Heart left ventricle (tissue), 16 donors: ENCODE measurements around the gene RAF1. TPM values are rescaled to one million over a fixed set of nuclear protein-coding genes. Genes with fewer than 3 reads are reported as not detected.
A peak's percentile ranks its signal among the peaks of the same experiment; 100 is the strongest.
"Not testable (repeated sequence)": the region's sequence is repeated elsewhere in the genome, so short reads cannot be mapped to it uniquely, and the experiment has no call there.

ENCODE experiments used
- ATAC-seq, 4 donors: fragments of 200-7000 bp; cut with Tn5 transposase; one replicate each; pipeline ENCODE4 v1.9.1; 2020 to 2022; ENCODE audit warnings: moderate library complexity in 4 of 4, mild to moderate bottlenecking in 3 of 4, moderate number of reproducible peaks in 1 of 4
- DNase-seq, 5 donors: peaks; one replicate each; pipeline ENCODE4 v3.0.0-alpha.2; 2020
- H3K27ac ChIP-seq, 12 donors: fragments of 200-600 bp; sonication (generic) in 4 of 12; one replicate each; pipeline versions ENCODE4 v1.5.0 to v1.8.0; 2016 to 2022; ENCODE audit warnings: mild to moderate bottlenecking in 2 of 12
- H3K27me3 ChIP-seq, 9 donors: fragments of 200-600 bp; sonication (generic) in 2 of 9; one replicate each; pipeline versions ENCODE4 v1.5.1 to v1.8.0; 2016 to 2022; ENCODE audit warnings: mild to moderate bottlenecking in 3 of 9
- H3K36me3 ChIP-seq, 9 donors: fragments of 200-600 bp; sonication (generic) in 2 of 9; one replicate each; pipeline versions ENCODE4 v1.5.0 to v1.8.0; 2018 to 2022; ENCODE audit warnings: mild to moderate bottlenecking in 2 of 9
- H3K4me1 ChIP-seq, 12 donors: fragments of 200-600 bp; sonication (generic) in 4 of 12; one replicate each; pipeline versions ENCODE4 v1.5.0 to v1.8.0; 2016 to 2022; ENCODE audit warnings: mild to moderate bottlenecking in 3 of 12
- H3K4me3 ChIP-seq, 12 donors: fragments of 200-600 bp; sonication (generic) in 4 of 12; one replicate each; pipeline versions ENCODE4 v1.5.0 to v1.8.0; 2017 to 2022; ENCODE audit warnings: mild to moderate bottlenecking in 9 of 12, moderate library complexity in 4 of 12
- H3K9me3 ChIP-seq, 12 donors: fragments of 200-600 bp; sonication (generic) in 4 of 12; one replicate each; pipeline versions ENCODE4 v1.5.0 to v1.8.0; 2016 to 2022; ENCODE audit warnings: mild to moderate bottlenecking in 1 of 12
- CTCF ChIP-seq, 12 donors: fragments of 200-600 bp; sonication (generic) in 4 of 12; IDR thresholded peaks; one replicate each; pipeline versions ENCODE4 v1.5.0 to v1.8.0; 2018 to 2022; ENCODE audit warnings: antibody characterized with exemption in 12 of 12, mild to moderate bottlenecking in 5 of 12
- POLR2A ChIP-seq, 2 donors: fragments of 450-650 bp; IDR thresholded peaks; one replicate each; pipeline ENCODE4 v1.6.1; 2017; ENCODE audit warnings: antibody characterized with exemption in 2 of 2, mild to moderate bottlenecking in 2 of 2, moderate library complexity in 2 of 2
- WGBS, 4 donors: extraction: QIAGEN DNeasy Blood & Tissue Kit in 2 of 4; methylation state at CpG; one replicate each; pipeline versions ENCODE4 v1.1.5 to v1.1.7; 2013 to 2018; 5-methylcytosine and 5-hydroxymethylcytosine counted together
- intact Hi-C, 10 donors: fragments of 100-400 bp; cut with DNase I; formaldehyde crosslinking; loops; one replicate each; pipeline versions ENCODE4 v1.11.1 to v1.14.2; 2022
- polyA plus RNA-seq, 2 donors: library from polyadenylated mRNA; stranded (reverse); fragments of 200-250 nt; gene quantifications; one replicate each; pipeline ENCODE4 v1.2.3, GENCODE V29; 2013
- total RNA-seq, 9 donors: library from RNA; depleted of rRNA in 2 of 9; stranded (reverse); fragments of >200 nt in 2 of 9; fragmentation: NEBNext Ultra II Directional in 3 of 9; extraction: Animal tissue kit (Norgen Biotek cat#: 25700) in 3 of 9; gene quantifications; one replicate each; pipeline versions ENCODE4 v1.1.0 to v1.2.4, GENCODE V29; 2016 to 2023
- donor health status: ischemic (EF 13 %, LVEDD 7.1; RV severe dilation, severe dysfunction).
- donor health status: healthy with polysubstance abuse.
- donor health status: DM: no; HTN: yes; CAD: no.
- donor health status: DM: no; HTN: no; CAD: no.
- donor health status: ischemic (EF 25% LVEDD 6.9; RV normal size, moderate dysfunction).
- donor health status: ischemic (EF 25% LVEDD 5.7; RV mildly dilated, moderate dysfunction).
- donor health status: healthy.
- donor health status: DM: yes; HTN: yes; CAD: no.
- donor health status: ischemic (EF 35%, LVEDD 5.7; RV mildly dilated, moderate dysfunction).
- donor health status: nonischemic (EF 11% LVEDD 7.7; RV severe dilation, severe dysfunction).
- donor health status: DM: yes; HTN: yes; CAD: no.
- donor health status: PGD.
- donor health status: ischemic (EF 29% LVEDD 5.4; RV normal size, mild dysfunction).
- donor health status: nonischemic (EF 23%, LVEDD 6.1; RV moderate dilation, normal function).

Gene RAF1
- total and polyA plus RNA-seq, 11 donors = 62.7 to 197 (median 135) TPM

- H3K27ac ChIP-seq = peak overlapping the region in 6 of 12 donors; percentile 31 to 65 (median 44)
- ATAC-seq (no peak), DNase-seq (no peak)
- peaks cover 0 to 71% (median 35%) of the 10 kb centered on the region in 12 donors for H3K4me1 ChIP-seq
- TF ChIP-seq CTCF (IDR thresholded peaks at IDR 0.05) = no peak
- H3K36me3 ChIP-seq = no peaks in the 10 kb centered on the region
- H3K4me3 ChIP-seq = no peak overlapping the region
- H3K27me3 ChIP-seq = no peaks in the 10 kb centered on the region
- peaks cover 0 to 9% (median 0%) of the 10 kb centered on the region in 12 donors for H3K9me3 ChIP-seq
- intact Hi-C loops = no loop called here
- WGBS, 4 donors = 0 to 3% (median 1%) methylated on average over 1 of the region's 1 CpG
Observed at GRCh38 chr3:12643724-12644123, 20.2 kb downstream of the RAF1 start.

- DNase-seq = no peak
- Histone ChIP-seq H3K4me1 (peaks cover 0 to 70% (median 39%) of the 10 kb centered on the region in 12 donors), H3K27me3 (no peaks in the 10 kb centered on the region), H3K9me3 (peaks cover 0 to 9% (median 0%) of the 10 kb centered on the region in 12 donors), H3K4me3 (no peak overlapping the region), H3K27ac (no peak overlapping the region), H3K36me3 (no peaks in the 10 kb centered on the region)
- intact Hi-C loops = no loop called here
- peak in 2 of 4 donors; percentile 5 to 8 for ATAC-seq
- no peak for TF ChIP-seq CTCF (IDR thresholded peaks at IDR 0.05)
- TF ChIP-seq POLR2A (IDR thresholded peaks at IDR 0.05) = no peak
Observed at GRCh38 chr3:12643010-12643380, 20.9 kb downstream of the RAF1 start.

GRCh38 chr3:12640853-12641252, 23.1 kb downstream of the RAF1 start:
- intact Hi-C loops, H3K27ac ChIP-seq, ATAC-seq, H3K9me3 ChIP-seq, DNase-seq, H3K27me3 ChIP-seq, H3K4me3 ChIP-seq: not testable (repeated sequence)
- WGBS, 4 donors = 94 to 100% (median 97%) methylated on average over 5 of the region's 5 CpGs
- Histone ChIP-seq H3K4me1 (peaks cover 0 to 55% (median 34%) of the 10 kb centered on the region in 12 donors), H3K36me3 (peaks cover 0 to 11% (median 0%) of the 10 kb centered on the region in 9 donors)

GRCh38 chr3:12638105-12638504, 25.8 kb downstream of the RAF1 start:
- H3K4me1 ChIP-seq = peaks cover 0 to 31% (median 17%) of the 10 kb centered on the region in 12 donors
- intact Hi-C loops = no loop called here
- H3K4me3 ChIP-seq = no peak overlapping the region
- 21 to 30% (median 22%) methylated on average over 1 of the region's 1 CpG for WGBS, 4 donors
- H3K36me3 ChIP-seq = peaks cover 0 to 11% (median 0%) of the 10 kb centered on the region in 9 donors
- ATAC-seq (peak; percentile 53 to 86 (median 69)), DNase-seq (no peak)
- TF ChIP-seq POLR2A (IDR thresholded peaks at IDR 0.05) (no peak), CTCF (IDR thresholded peaks at IDR 0.05) (no peak)
- peaks cover 0 to 9% (median 0%) of the 10 kb centered on the region in 12 donors for H3K9me3 ChIP-seq
- H3K27ac ChIP-seq = peak overlapping the region in 3 of 12 donors; percentile 26 to 38 (median 36)
- no peaks in the 10 kb centered on the region for H3K27me3 ChIP-seq

- TF ChIP-seq POLR2A (IDR thresholded peaks at IDR 0.05) (no peak), CTCF (IDR thresholded peaks at IDR 0.05) (no peak)
- no peak for ATAC-seq
- H3K4me3 ChIP-seq = no peak overlapping the region
- H3K27me3 ChIP-seq = no peaks in the 10 kb centered on the region
- intact Hi-C loops = no loop called here
- DNase-seq = no peak
- H3K36me3 ChIP-seq = peaks cover 0 to 11% (median 0%) of the 10 kb centered on the region in 9 donors
- H3K4me1 ChIP-seq = peaks cover 2 to 66% (median 43%) of the 10 kb centered on the region in 12 donors
- no peak overlapping the region for H3K27ac ChIP-seq
- WGBS, 4 donors = 77 to 83% (median 81%) methylated on average over 4 of the region's 4 CpGs
- H3K9me3 ChIP-seq = no peaks in the 10 kb centered on the region
Observed at GRCh38 chr3:12633108-12633507, 30.8 kb downstream of the RAF1 start.
